ENCODE results near the gene TMEM236.

The TMEM236 gene

GRCh38 chr10:17742918-17743317 is 9.1 kb upstream of the TMEM236 start:
- peak; percentile 63 for DNase-seq

GRCh38 chr10:17743437-17743836 is 8.6 kb upstream of the TMEM236 start:
- DNase-seq, result no peak

- DNase-seq, result no peak
These were observed 7.6 kb upstream of the TMEM236 start for GRCh38 chr10:17744341-17744861.

DNA sequence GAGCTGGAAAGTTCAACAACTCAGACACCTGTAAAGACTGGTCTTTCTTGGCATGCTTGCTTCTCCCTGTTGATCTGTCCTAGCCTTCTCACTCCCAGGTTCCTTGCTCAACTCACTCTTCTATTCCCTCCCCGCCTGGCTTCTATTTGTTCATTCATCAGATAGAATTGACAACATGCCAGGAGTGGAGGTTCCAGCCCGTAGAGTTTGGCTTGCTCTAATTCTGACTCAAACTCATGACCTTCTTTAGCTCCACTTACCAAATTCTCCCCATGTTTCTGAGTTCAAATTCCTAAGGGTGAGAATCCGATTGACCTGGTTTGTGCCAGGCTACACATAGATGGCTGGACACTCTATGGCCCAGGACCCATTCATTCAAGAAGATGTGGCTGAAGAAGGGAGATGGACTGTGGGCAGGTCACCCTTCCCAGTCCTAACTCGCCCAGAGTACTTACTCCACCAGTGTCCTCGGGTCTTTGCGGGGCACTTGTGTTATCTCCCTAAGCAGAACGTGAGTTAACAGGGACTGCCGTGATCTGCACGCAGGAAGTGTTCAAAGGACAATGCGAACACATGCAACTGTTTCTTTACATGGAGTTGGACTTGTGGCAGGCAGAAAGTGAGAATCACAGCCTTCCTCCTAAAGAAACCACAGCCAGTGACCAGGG is 4.0 kb upstream of the TMEM236 start:
- no peak for DNase-seq

DNA sequence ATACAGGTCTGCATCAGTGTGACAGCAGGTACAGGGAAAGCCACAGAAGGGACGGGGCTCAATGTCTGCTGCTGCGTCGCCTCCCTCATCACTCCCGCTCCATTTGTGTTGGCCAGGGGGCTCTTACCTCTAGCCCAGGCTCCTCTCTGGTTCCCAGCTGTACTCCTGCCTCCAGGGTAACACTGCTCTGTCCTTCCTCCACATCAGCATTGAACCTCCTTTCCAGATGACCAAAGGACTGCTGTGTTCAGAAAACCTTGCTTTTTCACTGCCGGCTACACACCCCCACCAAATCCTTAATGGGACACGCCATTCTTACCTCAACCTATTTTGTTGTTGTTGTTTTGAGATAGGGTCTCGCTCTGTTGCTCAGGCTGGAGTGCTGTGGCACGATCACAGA is 2.1 kb upstream of the TMEM236 start:
- no peak for DNase-seq

DNA sequence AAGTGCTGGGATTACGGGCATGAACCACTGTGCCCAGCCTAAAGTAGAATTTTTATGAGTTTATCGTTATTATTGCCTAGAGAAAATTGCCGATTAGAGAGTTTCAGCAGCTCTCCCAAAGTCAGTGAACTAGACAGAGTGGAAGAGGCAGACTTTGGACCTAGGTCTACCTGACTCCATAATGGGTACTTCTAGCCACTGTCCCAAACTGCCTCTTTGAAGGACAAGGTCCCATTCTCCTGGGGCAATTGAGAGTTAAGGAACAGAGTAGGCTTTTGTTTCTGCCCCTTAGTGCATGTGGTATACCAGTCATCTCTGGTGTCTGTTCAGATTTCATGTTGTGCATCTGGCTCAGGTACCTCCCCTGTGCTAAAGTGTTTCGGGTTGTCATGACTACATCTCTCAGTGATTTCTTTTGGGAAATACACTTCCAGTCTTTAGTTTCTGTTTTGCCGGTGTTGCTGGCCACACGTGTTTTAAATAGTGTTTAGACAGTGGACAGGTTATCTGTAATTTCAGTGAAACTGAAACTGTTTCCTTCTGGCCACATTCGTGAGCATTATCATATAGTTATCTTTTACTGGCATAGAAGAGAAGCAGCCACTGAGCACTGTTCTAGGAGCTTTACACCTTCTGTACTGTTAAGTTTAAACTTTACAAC is 4.7 kb downstream of the TMEM236 start:
- no peak for DNase-seq

DNA sequence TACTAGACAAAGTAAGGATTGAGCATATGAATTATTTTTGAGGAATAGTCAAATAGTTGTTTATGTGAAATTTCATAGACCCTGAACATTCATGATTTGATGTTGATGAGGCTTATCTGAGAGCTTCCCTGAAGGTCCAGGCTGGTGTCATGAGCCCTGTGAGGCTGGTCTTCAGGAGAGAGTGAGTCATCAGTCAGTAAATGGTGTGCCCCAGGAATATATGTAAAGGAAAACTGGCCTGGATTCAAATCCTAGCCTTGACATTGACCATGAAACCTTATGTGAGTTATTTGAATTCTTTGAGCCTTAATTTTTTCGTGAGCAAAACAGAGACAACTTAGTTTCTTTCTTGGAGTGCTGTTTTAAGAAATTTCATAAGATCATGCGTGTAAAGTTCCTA is 6.2 kb downstream of the TMEM236 start:
- no peak for DNase-seq

- DNase-seq, result no peak
These were observed 6.9 kb downstream of the TMEM236 start for GRCh38 chr10:17758896-17759295.

- no peak for DNase-seq
These were observed 12.1 kb downstream of the TMEM236 start for GRCh38 chr10:17764142-17764541.

DNA sequence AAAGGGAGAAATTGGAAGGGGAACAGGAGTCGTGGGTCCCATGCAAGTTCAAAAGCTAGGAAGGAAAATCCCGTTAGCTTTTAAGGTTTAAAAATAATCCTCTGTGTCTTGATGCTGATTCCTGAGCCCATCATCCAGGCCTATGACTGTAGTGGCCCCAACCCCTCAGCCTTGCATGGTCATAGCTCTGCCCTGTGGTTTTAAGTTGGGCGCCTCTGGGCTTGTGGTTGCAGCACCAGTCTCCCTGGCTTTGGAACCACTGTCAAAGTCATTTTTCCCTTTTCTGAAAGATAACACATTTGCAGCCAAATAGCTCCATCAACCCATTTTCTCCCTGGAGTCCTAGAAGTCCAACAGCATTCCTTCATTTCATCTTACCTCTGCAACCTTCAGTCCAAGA is 13.6 kb downstream of the TMEM236 start:
- DNase-seq, result no peak

GRCh38 chr10:17766731-17767130 is 14.7 kb downstream of the TMEM236 start:
- no peak for DNase-seq

DNA sequence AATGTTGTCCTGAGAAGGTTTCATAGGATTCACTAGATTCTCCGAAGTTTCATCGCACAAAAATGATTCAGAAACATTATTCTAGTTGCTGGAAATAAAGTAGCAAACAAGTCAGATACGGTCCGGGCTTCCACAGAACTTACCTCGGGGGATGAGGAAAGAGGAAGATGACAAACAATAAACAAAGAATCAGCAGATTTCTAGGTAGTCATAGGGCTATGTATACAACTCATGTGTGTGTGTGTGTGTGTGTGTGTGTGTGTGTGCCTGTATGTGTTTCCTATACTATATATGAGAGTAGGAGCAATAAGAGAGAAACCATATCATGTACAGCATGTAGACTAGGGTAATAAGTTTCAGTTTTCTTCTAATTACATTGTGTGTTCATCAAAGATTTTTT is 16.5 kb downstream of the TMEM236 start:
- DNase-seq, result no peak

DNA sequence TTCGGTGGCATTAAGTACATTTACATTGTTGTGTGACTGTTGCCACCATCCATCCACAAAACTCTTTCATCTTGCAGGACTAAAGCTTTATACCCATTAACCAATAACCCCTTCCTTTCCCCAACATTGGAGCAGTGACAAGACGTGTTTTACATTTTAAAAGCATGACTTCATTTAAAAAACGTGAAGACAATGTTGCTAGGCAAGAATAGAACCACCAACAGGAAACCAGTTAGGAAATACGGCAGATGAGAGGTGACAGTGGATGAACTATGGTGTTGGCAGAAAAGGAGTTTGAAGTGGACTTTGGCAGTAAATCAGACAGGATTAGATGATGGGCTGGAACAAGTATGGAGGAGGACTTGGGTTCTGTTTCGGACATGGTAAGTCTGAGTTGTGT is 17.0 kb downstream of the TMEM236 start:
- no peak for DNase-seq

- no peak for DNase-seq
These were observed 19.0 kb downstream of the TMEM236 start for GRCh38 chr10:17771017-17771416.

DNA sequence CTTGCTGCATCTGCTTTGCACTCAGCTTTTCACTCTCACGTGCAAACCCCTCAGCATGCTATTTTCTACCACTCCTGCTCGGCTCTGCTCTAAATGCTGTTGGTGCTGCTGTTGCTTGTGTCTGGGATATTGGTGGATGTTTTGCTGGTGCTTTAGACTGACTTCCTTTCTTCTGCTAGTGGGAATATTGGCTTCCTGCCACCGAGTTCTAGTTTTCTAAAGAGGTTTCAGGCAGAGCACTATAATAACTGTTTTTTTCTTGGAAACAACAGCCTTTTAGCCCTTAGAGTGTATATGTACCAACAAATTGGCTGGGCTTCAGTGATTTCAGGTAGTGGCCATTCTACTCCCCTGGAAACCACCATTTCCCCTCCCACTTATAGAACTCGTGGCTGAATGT is 27.8 kb downstream of the TMEM236 start:
- DNase-seq, result no peak

GRCh38 chr10:17780727-17781126 is 28.7 kb downstream of the TMEM236 start:
- DNase-seq, result no peak

DNA sequence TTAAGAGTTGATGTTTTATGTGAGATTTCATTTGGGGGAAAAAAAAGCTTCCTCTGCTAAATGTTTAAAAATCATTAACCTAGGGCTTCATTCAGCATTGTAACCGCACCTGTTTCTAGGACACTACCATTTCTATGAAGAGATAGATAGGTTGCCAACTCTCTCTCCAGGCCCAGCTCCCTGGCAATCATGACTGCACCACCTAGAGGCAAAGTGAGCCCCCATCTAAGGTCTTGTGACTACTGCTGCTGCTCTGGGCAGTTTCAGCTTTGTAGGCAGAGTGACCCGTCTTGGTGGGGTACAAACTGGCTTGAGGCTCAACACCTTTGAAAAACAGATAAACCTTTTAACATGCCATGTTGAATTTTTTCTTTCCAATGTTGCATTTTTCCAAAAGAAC is 29.9 kb downstream of the TMEM236 start:
- no peak for DNase-seq

DNA sequence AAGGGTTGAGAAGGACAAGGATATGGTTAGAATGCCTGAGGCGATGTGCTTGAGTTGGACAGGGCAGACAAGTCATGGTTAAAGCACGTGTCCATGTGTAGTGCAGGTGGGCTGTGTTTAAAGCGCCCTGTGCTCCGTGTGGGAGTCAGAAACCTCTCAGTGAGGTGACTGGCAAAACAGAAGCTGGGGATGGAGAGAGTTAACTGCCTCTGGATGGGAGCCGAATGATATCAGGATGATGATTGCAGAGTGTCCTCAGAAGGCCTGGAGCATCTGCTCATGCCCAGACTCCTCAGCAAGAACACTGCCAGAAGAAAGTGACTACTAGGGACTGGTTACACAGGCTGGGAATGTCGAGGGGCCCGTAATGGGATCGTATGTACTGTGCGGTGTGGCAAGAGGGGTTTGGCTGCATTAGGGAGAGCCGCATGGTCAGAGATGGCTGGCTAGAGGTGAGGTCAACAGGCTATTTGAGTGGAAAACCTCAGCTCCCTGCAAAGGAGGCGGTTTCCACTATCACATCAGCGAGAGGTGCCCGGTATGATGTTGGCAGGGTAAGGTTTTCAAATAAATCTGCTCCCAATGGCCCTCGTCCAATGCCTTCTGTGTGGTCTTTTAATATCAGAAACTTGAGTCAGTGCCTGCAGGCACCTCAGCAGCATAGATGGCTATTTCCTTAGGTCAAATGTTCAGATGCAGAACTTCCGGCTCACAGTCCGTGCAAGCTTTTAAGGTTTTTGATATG is 31.1 kb downstream of the TMEM236 start:
- DNase-seq, result no peak

GRCh38 chr10:17783751-17784150 is 31.8 kb downstream of the TMEM236 start:
- no peak for DNase-seq

- DNase-seq, result no peak
These were observed 32.7 kb downstream of the TMEM236 start for GRCh38 chr10:17784688-17785087.

DNA sequence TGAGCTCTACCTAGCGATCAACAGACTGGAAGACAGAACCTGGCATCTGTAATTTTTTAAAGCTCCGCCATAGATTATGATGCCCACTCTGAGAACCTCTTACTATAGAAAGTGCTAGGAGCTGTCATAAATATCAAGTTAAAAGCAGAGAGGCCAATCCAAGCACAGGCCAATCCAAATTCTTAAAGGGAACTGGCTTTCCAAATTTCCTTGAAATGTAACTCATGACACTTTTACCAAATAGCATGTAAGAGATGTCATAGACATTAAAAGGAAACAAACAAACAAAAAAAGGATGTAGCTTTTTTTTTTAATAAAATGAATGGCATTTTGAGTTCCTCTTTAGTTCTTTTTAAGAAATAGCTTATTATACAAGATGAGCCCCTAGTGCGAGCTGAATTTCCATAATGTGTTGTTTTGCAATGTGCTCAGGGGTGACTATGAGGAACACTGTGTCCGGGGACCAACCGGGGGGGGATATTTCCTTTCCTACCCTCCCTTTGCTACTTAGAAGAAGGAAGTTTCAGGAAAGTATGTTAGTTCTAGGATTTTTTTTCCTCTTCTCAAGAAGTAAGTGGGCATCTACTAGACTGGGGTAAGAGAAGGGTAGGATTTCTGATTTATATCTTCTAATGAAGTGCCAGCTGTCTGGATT is 33.4 kb downstream of the TMEM236 start:
- DNase-seq, result no peak

DNA sequence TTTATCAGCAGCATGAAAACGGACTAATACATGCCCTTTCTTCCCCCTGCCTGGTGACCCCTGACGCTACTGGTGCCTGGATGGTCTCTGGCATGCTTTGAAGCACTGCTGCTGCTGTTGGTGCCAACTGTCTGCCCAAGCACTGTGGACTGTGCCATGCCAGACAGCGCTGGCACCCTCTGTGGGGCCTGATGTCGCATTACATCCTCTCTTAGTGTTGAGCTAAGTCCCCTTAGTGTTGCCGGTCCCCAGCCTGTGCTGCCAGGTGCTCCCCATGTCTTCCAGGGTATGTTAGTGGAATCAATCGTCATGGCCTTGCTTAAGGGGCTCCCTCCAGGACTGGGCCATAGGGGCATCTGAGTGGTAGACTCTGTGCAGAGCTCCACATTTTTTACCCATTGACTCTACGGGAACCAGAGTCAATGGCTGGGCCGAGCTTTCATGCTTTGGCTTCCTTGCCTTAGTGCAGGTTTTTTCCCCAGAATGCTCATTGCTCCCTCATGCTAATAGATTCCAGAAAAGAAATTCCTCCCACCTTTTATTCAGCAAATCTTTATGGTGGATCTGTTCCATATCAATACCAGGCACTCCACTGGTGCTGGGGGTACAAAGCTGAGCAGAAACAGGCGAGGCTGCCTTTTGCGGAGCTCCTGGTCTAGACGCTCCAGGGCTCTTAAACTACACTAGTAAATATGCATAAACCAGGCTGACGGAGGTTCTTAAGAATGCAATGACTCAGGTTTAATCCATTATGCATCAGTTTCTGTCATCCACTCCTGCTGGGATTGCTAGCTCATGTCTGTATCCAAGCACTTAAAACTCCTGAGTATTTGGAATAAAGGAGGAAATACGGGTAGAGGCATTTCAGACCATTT is 35.3 kb downstream of the TMEM236 start:
- DNase-seq, result no peak
